HG03575 (cell line): ENCODE measurements around the gene KCNMB3.
"Not testable (repeated sequence)": the region's sequence is repeated elsewhere in the genome, so short reads cannot be mapped to it uniquely, and the experiment has no call there.

Source experiments
- ATAC-seq: cut with Tn5 transposase; IDR thresholded peaks from one replicate; pipeline ENCODE4 v1.9.1; 2021; ENCODE audit not compliant: unreplicated experiment, insufficient number of reproducible peaks, low FRiP score; ENCODE audit errors: extremely low read depth

Gene KCNMB3

GRCh38 chr3:179266701-179267211, 15.8 kb upstream of the KCNMB3 start:
- ATAC-seq: no peak

- peak; percentile 51 for ATAC-seq
Measured at GRCh38 chr3:179265875-179266274, 15.0 kb upstream of the KCNMB3 start.

DNA sequence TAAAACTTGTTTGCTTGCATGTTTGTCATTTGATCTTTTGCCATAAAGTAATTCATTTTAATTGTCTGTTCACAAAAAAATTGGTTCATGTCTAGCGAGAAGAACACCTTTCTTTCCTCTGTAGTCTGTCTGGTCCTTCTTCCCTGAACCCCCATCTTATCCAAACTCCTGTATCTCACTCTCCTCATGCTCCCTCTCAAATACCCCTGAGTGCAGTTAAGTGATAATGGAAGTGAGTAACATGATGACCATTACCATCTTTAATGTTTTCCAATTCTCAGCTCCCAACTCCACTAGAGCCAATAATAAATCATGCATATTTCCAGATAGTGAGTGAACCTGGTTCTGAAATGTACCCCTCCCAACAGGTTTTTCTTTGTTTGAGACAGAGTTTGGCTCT, 14.2 kb upstream of the KCNMB3 start:
- no peak for ATAC-seq

- no peak for ATAC-seq
Measured at GRCh38 chr3:179264449-179264848, 13.5 kb upstream of the KCNMB3 start.

GRCh38 chr3:179263134-179263533, 12.2 kb upstream of the KCNMB3 start:
- no peak for ATAC-seq

DNA sequence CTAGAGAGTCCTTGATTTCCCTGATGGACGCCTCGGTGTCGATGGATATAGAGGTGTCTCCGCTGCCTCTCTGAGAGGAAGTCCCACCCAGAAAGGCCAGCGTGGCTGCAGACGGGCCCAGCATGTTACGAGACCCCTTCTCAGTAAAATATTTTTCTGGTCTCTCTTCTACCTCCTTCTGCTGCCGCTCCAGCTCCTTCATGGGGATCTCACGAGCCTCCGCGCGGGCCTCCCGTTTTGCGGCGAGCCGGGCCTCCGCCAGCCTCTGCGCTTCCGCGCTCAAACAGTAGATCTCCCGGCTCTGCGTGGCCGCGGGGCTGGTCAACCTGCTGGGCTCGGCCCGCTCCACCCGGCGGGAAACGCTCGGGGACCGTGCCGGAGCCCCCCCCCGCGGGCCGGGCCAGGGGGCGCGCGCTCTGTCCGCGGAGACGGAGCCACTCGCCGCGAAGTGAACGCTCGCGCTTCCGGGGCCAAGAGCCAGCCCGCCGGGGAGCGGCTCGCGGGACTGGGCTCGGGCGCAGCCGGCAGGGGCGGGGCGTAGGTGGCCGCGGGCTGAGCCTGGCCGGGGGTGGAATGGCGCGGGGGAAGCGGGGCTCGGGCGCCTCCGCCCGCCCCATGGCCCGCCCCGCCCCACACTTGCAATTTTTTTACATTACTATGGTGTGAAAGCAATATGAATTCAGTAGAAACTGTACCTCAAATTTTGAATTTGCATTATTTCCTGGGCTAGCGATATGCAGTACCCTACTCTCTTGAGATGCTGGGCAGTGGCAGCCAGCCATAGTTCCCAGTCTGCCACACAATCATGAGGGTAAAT, 10.2 kb upstream of the KCNMB3 start:
- ATAC-seq: peak; percentile 51

- ATAC-seq: not testable (repeated sequence)
Measured at GRCh38 chr3:179259959-179260756, 9.2 kb upstream of the KCNMB3 start.

DNA sequence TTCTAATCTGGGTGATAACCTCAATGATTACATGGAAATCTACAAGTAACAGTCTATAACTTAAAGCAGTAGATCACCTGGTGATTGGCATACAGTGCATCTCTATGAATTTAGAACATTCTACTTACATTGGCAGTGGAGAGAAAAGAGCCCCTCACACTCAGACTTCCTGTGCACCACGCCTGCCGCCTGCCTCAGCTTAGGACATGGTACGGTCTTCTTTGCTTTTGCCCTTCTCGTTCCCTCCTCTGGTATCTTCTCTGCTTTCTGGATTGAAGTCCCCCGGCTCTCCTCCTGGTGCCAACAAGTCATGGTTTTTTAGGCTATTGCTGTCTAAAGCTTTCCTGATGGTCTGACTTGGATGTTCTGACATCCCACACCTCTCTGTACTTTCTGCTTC, 7.9 kb upstream of the KCNMB3 start:
- no peak for ATAC-seq

GRCh38 chr3:179257742-179258141, 6.8 kb upstream of the KCNMB3 start:
- not testable (repeated sequence) for ATAC-seq

DNA sequence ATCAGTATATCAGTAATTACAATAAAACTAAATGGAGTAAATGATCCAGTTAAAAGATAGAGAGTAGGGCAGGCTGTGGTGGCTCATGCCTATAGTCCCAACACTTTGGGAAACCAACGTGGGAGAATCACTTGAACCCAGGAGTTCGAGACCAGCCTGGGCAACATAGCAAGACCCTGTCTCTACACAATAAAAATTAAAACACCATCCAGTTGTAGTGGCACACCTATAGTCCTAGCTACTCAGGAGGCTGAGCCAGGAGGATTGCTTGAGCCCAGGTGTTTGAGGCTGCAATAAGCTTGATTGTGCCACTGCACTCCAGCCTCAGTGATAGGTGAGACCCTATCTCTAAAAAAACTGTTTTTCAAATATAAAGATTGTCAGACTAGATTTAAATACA, 5.9 kb upstream of the KCNMB3 start:
- no peak for ATAC-seq

GRCh38 chr3:179247289-179248015, 3.5 kb downstream of the KCNMB3 start:
- ATAC-seq: no peak

GRCh38 chr3:179244878-179245277, 6.0 kb downstream of the KCNMB3 start:
- no peak for ATAC-seq

DNA sequence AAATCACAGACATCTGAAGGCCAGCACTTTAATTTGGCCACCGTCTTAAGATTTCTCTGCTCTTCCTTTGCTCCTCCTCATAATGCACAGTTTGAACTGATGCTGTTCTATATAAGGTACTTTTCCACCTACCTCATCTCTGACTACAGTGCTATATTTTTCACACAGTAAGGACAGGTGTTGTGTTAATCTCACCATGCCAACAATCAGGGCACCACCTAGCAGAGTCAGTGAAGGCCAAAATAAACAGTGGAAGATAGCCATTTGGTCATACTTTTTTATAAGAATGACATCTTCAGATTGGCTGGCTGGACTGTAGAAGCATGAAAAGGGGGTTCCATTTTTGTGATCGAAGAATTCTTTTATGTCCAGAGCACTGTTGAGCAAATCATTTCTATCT, 8.1 kb downstream of the KCNMB3 start:
- ATAC-seq: not testable (repeated sequence)

- not testable (repeated sequence) for ATAC-seq
Measured at GRCh38 chr3:179240299-179240698, 10.6 kb downstream of the KCNMB3 start.

GRCh38 chr3:179236669-179237301, 14.1 kb downstream of the KCNMB3 start:
- ATAC-seq: no peak

DNA sequence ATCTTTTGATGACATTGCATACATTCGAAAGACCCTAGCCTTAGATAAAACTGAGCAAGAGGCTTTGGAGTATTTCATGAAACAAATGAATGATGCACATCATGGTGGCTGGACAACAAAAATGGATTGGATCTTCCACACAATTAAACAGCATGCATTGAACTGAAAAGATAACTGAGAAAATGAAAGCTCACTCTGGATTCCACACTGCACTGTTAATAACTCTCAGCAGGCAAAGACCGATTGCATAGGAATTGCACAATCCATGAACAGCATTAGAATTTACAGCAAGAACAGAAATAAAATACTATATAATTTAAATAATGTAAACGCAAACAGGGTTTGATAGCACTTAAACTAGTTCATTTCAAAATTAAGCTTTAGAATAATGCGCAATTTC, 16.7 kb downstream of the KCNMB3 start:
- ATAC-seq: no peak

DNA sequence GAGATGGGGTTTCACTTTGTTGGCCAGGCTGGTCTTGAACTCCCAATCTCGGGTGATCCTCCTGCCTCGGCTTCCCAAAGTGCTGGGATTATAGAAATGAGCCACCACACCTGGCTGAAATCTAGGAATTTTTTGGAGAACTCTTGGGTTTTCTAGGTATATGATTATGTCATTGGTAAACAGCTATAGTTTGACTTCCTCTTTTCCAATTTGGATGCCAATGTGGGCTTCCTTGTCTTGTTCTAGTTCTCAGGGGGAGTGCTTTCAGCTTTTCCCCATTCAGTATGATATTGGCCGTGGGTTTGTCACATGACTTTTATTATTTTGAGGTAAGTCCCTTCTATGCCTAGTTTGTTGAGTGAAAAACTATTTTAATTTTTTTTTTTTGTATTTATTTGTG, 17.9 kb downstream of the KCNMB3 start:
- no peak for ATAC-seq

- ATAC-seq: no peak
Measured at GRCh38 chr3:179229177-179229576, 21.7 kb downstream of the KCNMB3 start.

- ATAC-seq: no peak
Measured at GRCh38 chr3:179227349-179227748, 23.6 kb downstream of the KCNMB3 start.
